Activated CD8-positive, alpha-beta memory T cell treated with anti-CD3 and anti-CD28 coated beads, Interleukin-2, amount 50 U/mL, for 24 hours (primary cell): ENCODE results near the gene MCEE.
A peak's percentile ranks its signal among the peaks of the same experiment; 100 is the strongest.

ENCODE experiments used
- DNase-seq: peaks from one replicate; pipeline ENCODE4 v3.0.0-alpha.2; 2020; ENCODE audit errors: extremely low read depth

MCEE gene

GRCh38 chr2:71082402-71083252 is 47.4 kb downstream of the MCEE start:
- peak; percentile 31 for DNase-seq

GRCh38 chr2:71078624-71079023 is 51.4 kb downstream of the MCEE start:
- no peak for DNase-seq

DNA sequence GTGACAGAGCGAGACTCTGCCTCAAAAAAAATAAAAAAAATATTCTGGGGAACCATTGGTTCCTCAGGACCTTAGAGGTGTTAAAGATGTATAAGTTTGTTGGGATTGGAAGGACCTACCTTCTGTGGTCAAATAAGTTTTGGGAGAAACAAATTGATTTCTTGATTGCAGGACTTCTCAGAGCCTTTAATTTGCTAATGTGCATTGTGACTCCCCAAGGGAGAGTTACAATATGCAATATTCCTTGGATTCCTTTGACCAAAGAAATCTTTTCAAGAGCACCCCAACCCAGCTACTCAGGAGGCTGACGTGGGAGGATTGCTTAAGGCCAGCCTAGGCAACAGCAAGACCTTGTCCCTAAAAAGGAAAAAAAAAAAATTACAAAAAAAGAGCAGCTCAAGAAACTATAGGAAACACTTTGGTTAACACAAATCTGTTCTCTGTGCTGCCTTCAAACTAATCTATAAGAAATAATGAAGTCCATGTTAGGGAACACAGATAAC is 55.1 kb downstream of the MCEE start:
- DNase-seq, result no peak

DNA sequence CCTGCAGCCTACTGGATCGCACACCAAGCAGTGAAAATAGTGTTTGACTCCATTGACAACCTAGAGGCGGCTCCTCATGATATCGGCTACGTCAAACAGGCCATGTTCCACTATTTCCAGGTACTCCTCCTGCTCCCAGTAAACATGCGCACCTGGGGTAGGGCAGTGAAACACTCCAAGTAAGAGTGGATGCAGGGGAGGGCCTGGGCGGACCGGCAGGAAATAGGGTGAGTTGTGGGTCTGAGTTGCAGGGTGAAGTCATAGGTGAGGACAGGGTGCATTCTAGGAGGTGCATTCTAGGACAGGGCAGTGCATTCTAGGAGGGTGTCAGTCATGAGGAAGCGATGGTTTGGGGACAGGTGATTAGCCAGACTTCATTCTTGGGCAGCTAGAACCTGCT is 56.6 kb downstream of the MCEE start:
- no peak for DNase-seq

- DNase-seq, result no peak
Measured at GRCh38 chr2:71072492-71072891, 57.5 kb downstream of the MCEE start.

GRCh38 chr2:71071681-71072398 is 58.2 kb downstream of the MCEE start:
- peak; percentile 14 for DNase-seq

- DNase-seq, result no peak
Measured at GRCh38 chr2:71070294-71071093, 59.5 kb downstream of the MCEE start.

GRCh38 chr2:71069376-71069775 is 60.7 kb downstream of the MCEE start:
- DNase-seq, result no peak

DNA sequence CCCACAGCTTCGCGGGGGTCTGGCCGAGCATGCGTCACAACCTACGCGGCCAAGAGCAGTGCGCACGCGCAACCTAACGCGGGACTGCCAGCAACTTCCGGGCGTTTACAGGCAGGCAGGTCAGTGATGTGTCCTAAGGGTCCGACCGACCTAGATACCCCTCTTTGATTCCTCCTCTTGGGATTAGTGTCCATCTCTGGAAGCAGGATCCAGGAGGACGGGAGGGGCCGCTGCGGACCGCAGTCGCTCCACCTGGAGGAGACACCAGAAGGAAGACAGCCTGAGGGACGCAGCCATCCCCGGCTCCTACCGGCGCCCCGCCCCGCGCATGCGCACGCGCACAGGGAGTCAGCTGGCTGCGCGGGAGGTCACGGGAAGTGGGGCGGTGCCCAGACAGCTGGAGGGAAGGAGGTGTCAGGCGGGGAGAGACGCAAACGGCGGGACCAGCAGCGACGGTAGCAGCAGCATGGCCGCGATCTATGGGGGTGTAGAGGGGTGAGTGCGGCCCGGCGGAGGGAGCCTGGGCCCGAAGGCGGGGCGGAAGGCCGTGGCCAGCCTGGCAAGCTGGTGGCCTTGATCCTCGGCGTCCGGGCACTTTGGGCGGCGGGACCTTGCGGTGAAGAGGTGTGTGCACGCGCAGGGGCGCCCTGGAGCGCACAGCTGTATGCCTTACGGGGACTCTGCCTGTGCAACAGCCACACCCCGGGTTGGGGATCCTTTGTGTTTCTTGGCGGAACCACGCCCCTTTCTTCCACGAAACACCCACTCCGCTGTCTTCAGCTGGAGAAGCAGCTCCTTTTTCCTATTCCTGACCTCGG is 61.6 kb downstream of the MCEE start, which contains the start of gene NAGK:
Gene NAGK, plus strand, starts transcription at position 431 of the 818 bp plus-strand sequence. Its CDS starts 36 bp downstream, at position 467.
- DNase-seq, result peak; percentile 91

- no peak for DNase-seq
Measured at GRCh38 chr2:71067567-71068217, 62.3 kb downstream of the MCEE start.

DNA sequence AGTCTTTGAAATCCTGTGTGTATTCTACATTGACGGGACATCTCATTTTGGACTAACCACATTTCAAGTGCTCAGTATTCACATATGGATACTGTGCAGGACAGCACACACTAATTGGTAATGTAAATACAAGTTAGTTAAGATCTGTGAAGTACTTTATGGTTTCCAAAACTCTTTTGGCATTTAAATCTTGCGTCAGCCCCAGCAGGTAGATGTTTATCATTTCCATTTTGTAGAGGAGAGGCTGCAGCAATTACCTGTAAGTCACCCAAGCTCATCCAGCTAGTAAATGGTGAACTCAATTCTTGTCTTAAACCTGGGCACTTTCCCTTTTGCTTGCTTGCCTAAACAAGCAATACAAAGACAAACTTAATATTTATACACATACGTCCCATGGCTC is 63.2 kb downstream of the MCEE start:
- no peak for DNase-seq

GRCh38 chr2:71064754-71065621 is 65.0 kb downstream of the MCEE start:
- DNase-seq, result no peak

DNA sequence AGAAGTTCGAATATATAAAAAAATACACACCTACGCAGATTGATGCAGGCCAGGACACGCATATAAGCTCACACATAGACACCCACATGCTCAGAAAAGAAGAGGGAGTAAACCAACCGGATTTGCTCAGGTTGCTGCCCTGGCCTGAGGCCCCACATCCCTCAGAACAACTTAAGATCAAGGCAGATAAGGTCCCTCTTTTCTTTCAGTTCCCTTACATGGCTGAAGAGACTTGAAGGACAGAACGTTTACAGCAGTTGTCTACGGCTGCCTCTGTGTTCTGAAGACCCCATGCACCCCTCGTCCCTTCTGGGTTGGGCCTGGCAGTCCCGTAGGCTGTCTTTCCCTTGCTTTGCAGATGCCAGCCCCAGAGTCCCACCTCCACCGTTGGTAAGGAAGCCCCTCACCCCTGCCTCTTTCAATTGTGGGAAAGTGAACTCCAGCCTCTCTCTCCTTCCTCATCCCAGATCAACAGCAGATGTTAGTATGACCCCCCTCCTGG is 65.9 kb downstream of the MCEE start:
- no peak for DNase-seq

- DNase-seq, result no peak
Measured at GRCh38 chr2:71063216-71063615, 66.8 kb downstream of the MCEE start.

DNA sequence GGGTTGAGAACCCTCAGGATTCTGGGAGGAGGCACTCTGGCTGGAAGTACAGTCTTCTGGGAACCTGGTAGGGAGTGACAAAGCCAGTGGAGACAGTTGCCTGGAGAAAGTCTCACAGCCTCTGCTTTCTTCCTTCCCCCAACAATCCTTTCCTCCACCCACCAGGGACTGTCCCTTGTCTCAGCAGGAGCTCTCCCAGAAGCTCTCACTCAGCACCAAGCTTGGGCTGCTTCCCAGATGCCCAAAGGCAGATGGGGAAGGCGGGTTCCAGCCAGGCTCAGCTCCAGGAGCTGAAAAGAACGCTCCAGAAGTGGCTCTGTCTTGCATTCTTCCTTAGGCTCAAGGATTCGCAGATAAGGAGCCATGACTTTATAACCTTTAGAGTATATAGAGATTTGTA is 69.2 kb downstream of the MCEE start:
- no peak for DNase-seq

DNA sequence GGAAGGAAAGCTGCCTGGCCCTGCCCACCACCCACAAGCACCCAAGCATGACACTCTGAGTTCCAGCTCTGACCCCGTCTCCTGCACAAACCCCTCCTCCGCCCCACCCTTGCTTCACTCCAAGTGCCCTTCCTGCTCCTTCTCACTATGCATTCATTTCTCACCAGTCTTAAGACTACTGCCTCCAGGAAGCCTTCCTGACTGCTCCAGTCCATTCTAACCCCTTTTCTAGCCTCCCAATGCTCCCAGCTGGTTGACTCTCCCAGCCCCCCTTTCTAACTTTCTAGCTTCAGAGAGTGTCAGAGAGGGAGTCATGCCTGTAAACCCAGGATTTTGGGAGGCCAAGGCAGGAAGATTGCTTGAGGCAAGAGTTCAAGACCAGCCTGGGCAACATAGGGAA is 69.8 kb downstream of the MCEE start:
- DNase-seq, result no peak
